Measurements from ENCODE around the gene YY1.

- no peak for TF ChIP-seq REST (IDR thresholded peaks at IDR 0.05)
- TF ChIP-seq POLR2A (IDR thresholded peaks at IDR 0.05; ENCODE audit: low read length), result no peak
- TF ChIP-seq PHF8 (IDR thresholded peaks at IDR 0.05; ENCODE audit: borderline replicate concordance, low read depth), result no peak
- TF ChIP-seq HOXB5 (CRISPR knock-in tag; IDR thresholded peaks at IDR 0.05), result no peak
- TF ChIP-seq MAX (IDR thresholded peaks at IDR 0.05), result 0 out of 2 replicates have a peak, but pooled peaks have one; percentile 24
- no peak for TF ChIP-seq CEBPB (IDR thresholded peaks at IDR 0.05)
- TF ChIP-seq JUNB (IDR thresholded peaks at IDR 0.05), result no peak
- TF ChIP-seq RNF2 (IDR thresholded peaks at IDR 0.05; ENCODE audit: borderline replicate concordance, low read depth), result no peak
- TF ChIP-seq MAZ (IDR thresholded peaks at IDR 0.05; ENCODE audit: borderline replicate concordance, low read depth, low read length), result no peak
- peak; percentile 81 for TF ChIP-seq CTCF (IDR thresholded peaks at IDR 0.05)
Observed at GRCh38 chr14:100317912-100318808, 79.2 kb downstream of the YY1 start.

Measured in A549 (cell line).